Progenitor cell of endocrine pancreas (in vitro differentiated cells): Measurements from ENCODE around the gene KLHL30. TPM values are rescaled to one million over a fixed set of nuclear protein-coding genes. Genes with fewer than 3 reads are reported as not detected.

Experiments used
- DNase-seq: peaks from one replicate; pipeline ENCODE4 v3.0.0; 2021; ENCODE audit warnings: low spot score; ENCODE audit not compliant: unreplicated experiment
- H3K27ac Mint-ChIP-seq: 2 replicates; pipeline ENCODE4 v1.8.0; 2021; ENCODE audit warnings: mild to moderate bottlenecking, moderate library complexity, mixed read lengths
- H3K27me3 Mint-ChIP-seq: 2 replicates; pipeline ENCODE4 v1.8.0; 2021; ENCODE audit warnings: mixed read lengths
- H3K36me3 Mint-ChIP-seq: 2 replicates; pipeline ENCODE4 v1.8.0; 2022; ENCODE audit warnings: mixed read lengths; ENCODE audit not compliant: insufficient read depth
- H3K4me1 Mint-ChIP-seq: 2 replicates; pipeline ENCODE4 v1.8.0; 2021; ENCODE audit warnings: low read depth, mixed read lengths
- H3K4me3 Mint-ChIP-seq: 2 replicates; pipeline ENCODE4 v1.8.0; 2021; ENCODE audit warnings: low read depth, mild to moderate bottlenecking, moderate library complexity, mixed read lengths
- H3K9me3 Mint-ChIP-seq: 2 replicates; pipeline ENCODE4 v1.8.0; 2021; ENCODE audit warnings: low read depth, mixed read lengths
- CTCF ChIP-seq: fragments of 200-600 bp; sonication (generic); IDR thresholded peaks from one replicate; pipeline ENCODE4 v1.5.0; 2021; ENCODE audit warnings: antibody characterized with exemption, mild to moderate bottlenecking; ENCODE audit not compliant: unreplicated experiment
- total RNA-seq: library from RNA; stranded (reverse); gene quantifications from 2 replicates; pipeline ENCODE4 v1.2.1, GENCODE V29; 2021

KLHL30 gene
- total RNA-seq, 1 donor from 2014 or later = 0.07 TPM

DNA sequence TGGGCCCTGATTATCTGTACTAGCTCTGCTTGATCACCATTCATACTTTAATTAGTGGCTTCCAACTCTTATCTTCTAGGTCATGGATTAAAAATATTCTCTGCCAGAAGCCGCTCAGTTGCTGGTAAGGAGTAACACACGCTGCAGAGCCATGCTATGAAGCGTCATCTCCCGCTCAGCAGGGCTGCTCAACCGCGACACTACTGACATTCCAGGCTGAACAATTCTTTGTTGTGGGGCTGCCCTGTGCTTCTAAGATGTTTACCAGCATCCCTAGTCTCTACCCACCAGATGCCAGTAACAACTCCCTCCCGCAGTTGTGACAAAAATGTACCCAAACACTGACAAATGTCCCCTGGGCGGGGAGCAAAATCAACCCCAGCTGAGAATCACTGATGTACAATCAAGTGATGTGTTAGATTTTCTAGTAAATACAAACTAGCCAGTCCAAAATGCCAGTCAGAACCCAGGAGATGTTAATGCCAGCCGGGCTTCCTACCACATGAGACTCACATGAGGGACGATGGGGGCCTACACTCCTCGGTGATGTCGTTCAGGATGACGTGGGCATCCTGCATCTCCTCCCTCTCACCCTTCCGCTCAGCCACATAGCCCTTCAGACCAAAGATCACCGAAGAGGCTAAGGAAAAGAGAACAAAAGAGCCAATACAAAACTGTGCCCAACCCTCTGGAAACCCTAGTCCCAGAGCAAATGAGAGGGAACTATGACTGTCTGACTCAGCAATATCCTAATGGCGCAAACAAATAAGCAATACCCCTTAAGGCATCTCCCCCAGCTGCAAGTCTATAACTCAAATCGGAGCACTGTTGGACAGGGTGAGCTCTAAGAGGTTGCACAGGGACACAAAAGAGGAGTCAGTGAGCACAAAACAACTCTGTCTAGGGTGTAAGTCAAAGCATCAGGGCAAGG lies 49.4 kb downstream of the KLHL30 start:
- Mint-ChIP-seq H3K36me3 (peaks cover 35% of the 10 kb centered on the region), H3K4me1 (no peaks in the 10 kb centered on the region), H3K9me3 (no peaks in the 10 kb centered on the region), H3K27me3 (no peaks in the 10 kb centered on the region), H3K4me3 (no peak overlapping the region), H3K27ac (peak overlapping the region; percentile 18)
- TF ChIP-seq CTCF = no peak
- DNase-seq = no peak

GRCh38 chr2:238190445-238190844 lies 52.0 kb downstream of the KLHL30 start:
- DNase-seq = no peak
- no peak overlapping the region for H3K27ac Mint-ChIP-seq
- TF ChIP-seq CTCF = no peak
- no peaks in the 10 kb centered on the region for H3K27me3 Mint-ChIP-seq
- no peaks in the 10 kb centered on the region for H3K9me3 Mint-ChIP-seq
- H3K4me3 Mint-ChIP-seq = no peak overlapping the region
- peaks cover 35% of the 10 kb centered on the region for H3K36me3 Mint-ChIP-seq
- no peaks in the 10 kb centered on the region for H3K4me1 Mint-ChIP-seq

Other genes with a start within 250 kb of the KLHL30 start
- gene UBE2F, start 171.7 kb upstream of the KLHL30 start, total RNA-seq = 38.6 and 47.9 TPM in 2 replicates
- 49.2 and 55.1 TPM in 2 replicates for gene SCLY, start 77.7 kb upstream of the KLHL30 start, total RNA-seq
- 0.31 and 0.40 TPM in 2 replicates for gene ESPNL, start 38.3 kb upstream of the KLHL30 start, total RNA-seq
- gene ERFE, start 20.3 kb downstream of the KLHL30 start, total RNA-seq = 0.91 and 1.3 TPM in 2 replicates
- gene ILKAP, start 65.0 kb downstream of the KLHL30 start, total RNA-seq = 50.3 and 56.3 TPM in 2 replicates
- 64.2 and 64.7 TPM in 2 replicates for gene HES6, start 101.4 kb downstream of the KLHL30 start, total RNA-seq
- gene PER2, start 149.9 kb downstream of the KLHL30 start, total RNA-seq = 14.3 and 20.2 TPM in 2 replicates
- 26.1 and 27.0 TPM in 2 replicates for gene TRAF3IP1, start 181.8 kb downstream of the KLHL30 start, total RNA-seq